Dendritic cell treated with granulocyte-macrophage colony-stimulating factor and Interleukin-4, amounts not matched to agents 40 ng/mL and 50 ng/mL, for 4 days (primary cell): ENCODE results near the gene CD8B.
"Not testable (repeated sequence)": the region's sequence is repeated elsewhere in the genome, so short reads cannot be mapped to it uniquely, and the experiment has no call there.

ENCODE experiments used
- H3K27ac Mint-ChIP-seq: one replicate; pipeline ENCODE4 v1.8.0; 2022; ENCODE audit warnings: mild to moderate bottlenecking, mixed read lengths
- H3K27me3 Mint-ChIP-seq: one replicate; pipeline ENCODE4 v1.8.0; 2022; ENCODE audit warnings: mild to moderate bottlenecking, mixed read lengths
- H3K36me3 Mint-ChIP-seq: one replicate; pipeline ENCODE4 v1.8.0; 2022; ENCODE audit warnings: low read depth, mixed read lengths
- H3K4me1 Mint-ChIP-seq: one replicate; pipeline ENCODE4 v1.8.0; 2022; ENCODE audit warnings: low read depth, mixed read lengths
- H3K4me3 Mint-ChIP-seq: one replicate; pipeline ENCODE4 v1.8.0; 2022; ENCODE audit warnings: mild to moderate bottlenecking, moderate library complexity, mixed read lengths
- H3K9me3 Mint-ChIP-seq: one replicate; pipeline ENCODE4 v1.8.0; 2022; ENCODE audit warnings: mixed read lengths
- intact Hi-C: fragments of 100-400 bp; cut with micrococcal nuclease; formaldehyde crosslinking; loops from one replicate; pipeline ENCODE4 v1.15.0; 2022

Gene CD8B

GRCh38 chr2:86851581-86851980 is 10.1 kb downstream of the CD8B start:
- H3K4me3 Mint-ChIP-seq, H3K9me3 Mint-ChIP-seq, intact Hi-C loops, H3K4me1 Mint-ChIP-seq, H3K27me3 Mint-ChIP-seq, H3K27ac Mint-ChIP-seq, H3K36me3 Mint-ChIP-seq: not testable (repeated sequence)

GRCh38 chr2:86842607-86843234 is 19.0 kb downstream of the CD8B start:
- H3K9me3 Mint-ChIP-seq, H3K4me3 Mint-ChIP-seq, intact Hi-C loops, H3K27ac Mint-ChIP-seq, H3K36me3 Mint-ChIP-seq, H3K27me3 Mint-ChIP-seq, H3K4me1 Mint-ChIP-seq: not testable (repeated sequence)

GRCh38 chr2:86841330-86841729 is 20.4 kb downstream of the CD8B start:
- H3K27me3 Mint-ChIP-seq, H3K4me3 Mint-ChIP-seq, H3K9me3 Mint-ChIP-seq, H3K27ac Mint-ChIP-seq, intact Hi-C loops, H3K4me1 Mint-ChIP-seq, H3K36me3 Mint-ChIP-seq: not testable (repeated sequence)

- not testable (repeated sequence) for H3K27ac Mint-ChIP-seq, H3K4me3 Mint-ChIP-seq
These were observed 21.7 kb downstream of the CD8B start for GRCh38 chr2:86839871-86840548.

GRCh38 chr2:86839455-86839854 is 22.2 kb downstream of the CD8B start:
- H3K4me1 Mint-ChIP-seq, result peaks cover 11% of the 10 kb centered on the region
- H3K36me3 Mint-ChIP-seq, H3K27ac Mint-ChIP-seq, intact Hi-C loops, H3K9me3 Mint-ChIP-seq, H3K4me3 Mint-ChIP-seq, H3K27me3 Mint-ChIP-seq: not testable (repeated sequence)

More at GRCh38 chr2:86839871-86840548, 21.7 kb downstream of the CD8B start:
- intact Hi-C loops, H3K27me3 Mint-ChIP-seq, H3K9me3 Mint-ChIP-seq, H3K36me3 Mint-ChIP-seq: not testable (repeated sequence)
- H3K4me1 Mint-ChIP-seq, result peaks cover 11% of the 10 kb centered on the region

- H3K36me3 Mint-ChIP-seq, H3K9me3 Mint-ChIP-seq, intact Hi-C loops, H3K27me3 Mint-ChIP-seq: not testable (repeated sequence)
- peak overlapping the region; percentile 53 for H3K4me3 Mint-ChIP-seq
- peaks cover 17% of the 10 kb centered on the region for H3K4me1 Mint-ChIP-seq
- H3K27ac Mint-ChIP-seq, result peak overlapping the region; percentile 69
These were observed 24.0 kb downstream of the CD8B start for GRCh38 chr2:86837714-86838113.

GRCh38 chr2:86836915-86837695 is 24.6 kb downstream of the CD8B start:
- H3K27me3 Mint-ChIP-seq, result not testable (repeated sequence)
- H3K4me1 Mint-ChIP-seq, result peaks cover 17% of the 10 kb centered on the region

GRCh38 chr2:86835548-86835889 is 26.2 kb downstream of the CD8B start:
- H3K27me3 Mint-ChIP-seq, H3K36me3 Mint-ChIP-seq, intact Hi-C loops, H3K4me3 Mint-ChIP-seq, H3K9me3 Mint-ChIP-seq, H3K27ac Mint-ChIP-seq: not testable (repeated sequence)
- H3K4me1 Mint-ChIP-seq, result peaks cover 24% of the 10 kb centered on the region

More at GRCh38 chr2:86836915-86837695, 24.6 kb downstream of the CD8B start:
- peak overlapping the region; percentile 80 for H3K27ac Mint-ChIP-seq
- H3K9me3 Mint-ChIP-seq, H3K36me3 Mint-ChIP-seq, intact Hi-C loops: not testable (repeated sequence)
- H3K4me3 Mint-ChIP-seq, result peak overlapping the region; percentile 44

- Mint-ChIP-seq H3K9me3 (no peaks in the 10 kb centered on the region), H3K36me3 (no peaks in the 10 kb centered on the region), H3K27ac (peak overlapping the region; percentile 25), H3K4me1 (peaks cover 24% of the 10 kb centered on the region), H3K27me3 (peaks cover 2% of the 10 kb centered on the region), H3K4me3 (no peak overlapping the region)
- intact Hi-C loops, result no loop called here
These were observed 28.4 kb downstream of the CD8B start for GRCh38 chr2:86833315-86833714.

- peak overlapping the region; percentile 25 for H3K27ac Mint-ChIP-seq
- H3K36me3 Mint-ChIP-seq, result no peaks in the 10 kb centered on the region
- peaks cover 2% of the 10 kb centered on the region for H3K27me3 Mint-ChIP-seq
- no peaks in the 10 kb centered on the region for H3K9me3 Mint-ChIP-seq
- peaks cover 24% of the 10 kb centered on the region for H3K4me1 Mint-ChIP-seq
- intact Hi-C loops, result no loop called here
- H3K4me3 Mint-ChIP-seq, result no peak overlapping the region
These were observed 29.2 kb downstream of the CD8B start for GRCh38 chr2:86832334-86833096.

GRCh38 chr2:86831537-86831936 is 30.1 kb downstream of the CD8B start:
- Mint-ChIP-seq H3K9me3 (no peaks in the 10 kb centered on the region), H3K27me3 (peaks cover 2% of the 10 kb centered on the region), H3K27ac (peak overlapping the region; percentile 27), H3K4me3 (no peak overlapping the region), H3K4me1 (peaks cover 18% of the 10 kb centered on the region), H3K36me3 (no peaks in the 10 kb centered on the region)
- intact Hi-C loops, result no loop called here

GRCh38 chr2:86826951-86827350 is 34.7 kb downstream of the CD8B start:
- H3K27me3 Mint-ChIP-seq, result peaks cover 8% of the 10 kb centered on the region
- intact Hi-C loops, result no loop called here

GRCh38 chr2:86825693-86826381 is 35.8 kb downstream of the CD8B start:
- Mint-ChIP-seq H3K27me3 (peaks cover 8% of the 10 kb centered on the region), H3K4me1 (no peaks in the 10 kb centered on the region), H3K27ac (no peak overlapping the region), H3K9me3 (peaks cover 9% of the 10 kb centered on the region), H3K4me3 (no peak overlapping the region), H3K36me3 (no peaks in the 10 kb centered on the region)
- intact Hi-C loops, result no loop called here

More at GRCh38 chr2:86826951-86827350, 34.7 kb downstream of the CD8B start:
- Mint-ChIP-seq H3K4me1 (peaks cover 6% of the 10 kb centered on the region), H3K27ac (no peak overlapping the region), H3K4me3 (no peak overlapping the region), H3K9me3 (peaks cover 2% of the 10 kb centered on the region), H3K36me3 (no peaks in the 10 kb centered on the region)
